SK-N-SH treated with all-trans-retinoic acid at 6 μM for 48 hours (cell line): Measurements from ENCODE around the gene HSP90AA1.
"Not testable (repeated sequence)": the region's sequence is repeated elsewhere in the genome, so short reads cannot be mapped to it uniquely, and the experiment has no call there.

Source experiments
- ATAC-seq: fragments of 200-7000 bp; cut with Tn5 transposase; 3 replicates; pipeline ENCODE4 v1.9.1; 2020; ENCODE audit warnings: mild to moderate bottlenecking, moderate library complexity
- ARNTL ChIP-seq: fragments of 450-650 bp; formaldehyde crosslinking; IDR thresholded peaks from 2 replicates; pipeline ENCODE4 v1.5.0; 2020; ENCODE audit warnings: low read depth, mild to moderate bottlenecking, moderate library complexity, borderline replicate concordance
- BACH2 ChIP-seq: fragments of 250-450 bp; sonication (Bioruptor Pico); IDR thresholded peaks from 2 replicates; pipeline ENCODE4 v1.9.0; 2021; ENCODE audit warnings: mild to moderate bottlenecking, borderline replicate concordance
- CREB5 ChIP-seq: fragments of 250-450 bp; sonication (Bioruptor Pico); IDR thresholded peaks from 2 replicates; pipeline ENCODE4 v1.5.1; 2020; ENCODE audit warnings: low read depth, mild to moderate bottlenecking, moderate library complexity
- CSDC2 ChIP-seq: fragments of 250-450 bp; sonication (Bioruptor Pico); IDR thresholded peaks from 2 replicates; pipeline ENCODE4 v1.5.0; 2020; ENCODE audit warnings: mild to moderate bottlenecking, moderate library complexity
- CSRNP3 ChIP-seq: fragments of 250-450 bp; sonication (Bioruptor Pico); IDR thresholded peaks from 2 replicates; pipeline ENCODE4 v1.5.1; 2021; ENCODE audit warnings: mild to moderate bottlenecking, moderate library complexity
- ESRRG ChIP-seq: fragments of 250-450 bp; sonication (Bioruptor Pico); IDR thresholded peaks from 2 replicates; pipeline ENCODE4 v1.6.1; 2021; ENCODE audit warnings: mild to moderate bottlenecking
- GLIS3 ChIP-seq: fragments of 250-450 bp; sonication (Bioruptor Pico); IDR thresholded peaks from 2 replicates; pipeline ENCODE4 v1.5.0; 2020; ENCODE audit warnings: mild to moderate bottlenecking, moderate library complexity
- ISL1 ChIP-seq: fragments of 250-450 bp; sonication (Bioruptor Pico); IDR thresholded peaks from 2 replicates; pipeline ENCODE4 v2.1.2; 2022; ENCODE audit warnings: mild to moderate bottlenecking, moderate library complexity
- OSR1 ChIP-seq: fragments of 250-450 bp; sonication (Bioruptor Pico); IDR thresholded peaks from 2 replicates; pipeline ENCODE4 v1.8.0; 2022; ENCODE audit warnings: moderate library complexity, mild to moderate bottlenecking, inconsistent platforms
- POU6F1 ChIP-seq: fragments of 250-450 bp; sonication (Bioruptor Pico); IDR thresholded peaks from 2 replicates; pipeline ENCODE4 v1.8.0; 2021; ENCODE audit warnings: low read depth, mild to moderate bottlenecking, moderate library complexity, borderline replicate concordance
- PPARA ChIP-seq: fragments of 250-450 bp; sonication (Bioruptor Pico); IDR thresholded peaks from 2 replicates; pipeline ENCODE4 v1.5.0; 2020; ENCODE audit warnings: mild to moderate bottlenecking, borderline replicate concordance
- RARB ChIP-seq: fragments of 250-450 bp; sonication (Bioruptor Pico); IDR thresholded peaks from 2 replicates; pipeline ENCODE4 v1.8.0; 2021; ENCODE audit warnings: mild to moderate bottlenecking, moderate library complexity
- SNAI2 ChIP-seq: fragments of 250-450 bp; sonication (Bioruptor Pico); IDR thresholded peaks from 2 replicates; pipeline ENCODE4 v1.5.0; 2020; ENCODE audit warnings: mild to moderate bottlenecking, moderate library complexity
- TOX ChIP-seq: fragments of 250-450 bp; sonication (Bioruptor Pico); IDR thresholded peaks from 2 replicates; pipeline ENCODE4 v1.8.0; 2021; ENCODE audit warnings: mild to moderate bottlenecking, moderate library complexity, borderline replicate concordance
- TSHZ2 ChIP-seq: fragments of 250-450 bp; sonication (Bioruptor Pico); IDR thresholded peaks from 2 replicates; pipeline ENCODE4 v1.5.0; 2020; ENCODE audit warnings: mild to moderate bottlenecking, moderate library complexity
- ZC3H10 ChIP-seq: fragments of 250-450 bp; sonication (Bioruptor Pico); IDR thresholded peaks from 2 replicates; pipeline ENCODE4 v1.5.1; 2021; ENCODE audit warnings: mild to moderate bottlenecking, moderate library complexity
- ZFP3 ChIP-seq: fragments of 250-450 bp; sonication (Bioruptor Pico); IDR thresholded peaks from 2 replicates; pipeline ENCODE4 v1.5.0; 2020; ENCODE audit warnings: mild to moderate bottlenecking, moderate library complexity
- ZFP30 ChIP-seq: fragments of 450-650 bp; formaldehyde crosslinking; IDR thresholded peaks from 2 replicates; pipeline ENCODE4 v1.5.0; 2022; ENCODE audit warnings: mild to moderate bottlenecking, moderate library complexity
- ZNF565 ChIP-seq: fragments of 450-650 bp; formaldehyde crosslinking; conservative IDR thresholded peaks from 2 replicates; pipeline ENCODE4 v1.5.0; 2020; ENCODE audit warnings: low read depth, mild to moderate bottlenecking, moderate library complexity
- ZNF70 ChIP-seq: fragments of 450-650 bp; formaldehyde crosslinking; IDR thresholded peaks from 2 replicates; pipeline ENCODE4 v1.5.0; 2020; ENCODE audit warnings: mild to moderate bottlenecking, moderate library complexity
- ZNF8 ChIP-seq: fragments of 450-650 bp; formaldehyde crosslinking; IDR thresholded peaks from 2 replicates; pipeline ENCODE4 v1.5.0; 2020; ENCODE audit warnings: mild to moderate bottlenecking, moderate library complexity

Gene HSP90AA1

GRCh38 chr14:102117852-102118251, 31.0 kb upstream of the HSP90AA1 start:
- no peak for ATAC-seq
- TF ChIP-seq SNAI2 (CRISPR knock-in tag) (no peak), TSHZ2 (CRISPR knock-in tag) (no peak)
- TF ChIP-seq, all 23 proteins: peak for 0

- ATAC-seq: no peak
- TF ChIP-seq POU6F1 (no peak), TOX (CRISPR knock-in tag) (no peak), CSDC2 (no peak), ZFP30 (no peak), ZNF8 (no peak), CSRNP3 (CRISPR knock-in tag) (no peak)
These were observed 29.7 kb upstream of the HSP90AA1 start for GRCh38 chr14:102116361-102117180.

GRCh38 chr14:102111101-102111500, 24.3 kb upstream of the HSP90AA1 start:
- TF ChIP-seq ZC3H10 (CRISPR knock-in tag) (no peak), TOX (CRISPR knock-in tag) (no peak), PPARA (CRISPR knock-in tag) (no peak), ZNF565 (CRISPR knock-in tag) (no peak), ZNF8 (no peak), BACH2 (CRISPR knock-in tag) (no peak), RARB (no peak), CSDC2 (no peak), CSRNP3 (CRISPR knock-in tag) (no peak), ESRRG (no peak), ISL1 (CRISPR knock-in tag) (no peak), POU6F1 (no peak), CREB5 (CRISPR knock-in tag) (no peak), SNAI2 (CRISPR knock-in tag) (no peak), ARNTL (CRISPR knock-in tag) (no peak), GLIS3 (CRISPR knock-in tag) (no peak), ZFP30 (no peak), ZNF70 (CRISPR knock-in tag) (no peak), ZFP3 (CRISPR knock-in tag) (no peak), OSR1 (CRISPR knock-in tag) (no peak)
- no peak for ATAC-seq

- not testable (repeated sequence) for ATAC-seq
These were observed 22.5 kb upstream of the HSP90AA1 start for GRCh38 chr14:102109332-102109731.
